ENCODE results near the gene OR4C13.
"Not testable (repeated sequence)": the region's sequence is repeated elsewhere in the genome, so short reads cannot be mapped to it uniquely, and the experiment has no call there.

OR4C13 gene

DNA sequence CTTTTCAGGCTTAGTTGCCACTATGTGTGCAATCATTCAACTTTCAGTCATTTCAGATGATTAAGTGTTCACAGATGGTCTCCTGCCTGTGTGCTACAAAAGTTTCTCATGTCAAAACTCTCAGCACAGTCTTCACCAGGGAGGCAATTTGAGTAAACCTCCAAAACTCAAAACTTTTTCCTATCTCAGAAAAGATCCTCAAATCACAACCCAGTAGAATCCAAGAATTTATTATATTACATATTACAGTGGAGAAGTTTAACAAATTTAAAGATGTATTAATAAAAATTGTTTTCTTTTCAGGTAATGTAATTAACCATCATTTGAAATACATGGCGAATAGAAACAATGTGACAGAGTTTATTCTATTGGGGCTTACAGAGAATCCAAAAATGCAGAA, at the start of gene OR4C13:
OR4C13 (plus strand) TSS at position 301 of the 400 bp plus-strand sequence; CDS start at position 333, 32 bp downstream.
- no peak for DNase-seq

DNA sequence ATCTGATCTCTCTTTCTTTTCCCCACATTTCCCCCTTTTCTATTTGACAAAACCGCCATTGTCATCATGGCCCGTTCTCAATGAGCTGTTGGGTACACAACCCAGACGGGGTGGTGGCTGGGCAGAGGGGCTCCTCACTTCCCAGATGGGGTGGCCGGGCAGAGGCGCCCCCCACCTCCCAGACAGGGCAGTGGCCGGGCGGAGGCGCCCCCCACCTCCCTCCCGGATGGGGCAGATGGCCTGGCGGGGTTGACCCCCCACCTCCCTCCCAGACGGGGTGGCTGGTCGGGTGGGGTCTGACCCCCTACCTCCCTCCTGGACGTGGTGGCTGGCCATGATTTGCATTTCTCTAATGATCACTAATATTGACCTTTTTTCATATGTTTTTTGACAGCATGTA, 40.7 kb upstream of the OR4C13 start:
- DNase-seq = not testable (repeated sequence)

DNA sequence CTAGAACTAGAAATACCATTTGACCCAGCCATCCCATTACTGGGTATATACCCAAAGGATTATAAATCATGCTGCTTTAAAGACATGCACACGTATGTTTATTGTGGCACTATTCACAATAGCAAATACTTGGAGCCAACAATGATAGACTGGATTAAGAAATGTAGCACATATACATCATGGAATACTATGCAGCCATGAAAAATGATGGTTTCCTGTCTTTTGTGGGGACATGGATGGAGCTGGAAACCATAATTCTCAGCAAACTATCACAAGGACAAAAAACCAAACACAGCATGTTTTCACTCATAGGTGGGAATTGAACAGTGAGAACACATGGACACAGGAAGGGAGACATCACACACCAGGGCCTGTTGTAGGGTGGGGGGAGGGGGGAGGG, 3.5 kb upstream of the OR4C13 start:
- not testable (repeated sequence) for DNase-seq

DNA sequence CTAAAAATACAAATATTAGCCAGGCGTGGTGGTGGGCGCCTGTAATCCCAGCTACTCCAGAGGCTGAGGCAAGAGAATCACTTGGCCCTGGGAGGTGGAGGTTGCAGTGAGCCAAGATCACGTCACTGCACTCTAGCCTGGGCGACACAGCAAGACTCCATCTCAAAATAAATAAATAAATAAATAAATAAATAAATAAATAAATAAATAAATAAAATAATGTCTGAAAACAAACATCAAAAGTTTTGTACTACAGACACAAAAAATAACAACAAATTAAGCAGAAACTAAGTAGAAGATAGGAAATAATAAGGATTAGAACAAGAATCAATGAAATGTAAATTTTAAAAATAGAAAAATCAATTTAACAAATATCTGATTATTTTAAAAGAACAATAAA, 21.2 kb downstream of the OR4C13 start:
- not testable (repeated sequence) for DNase-seq

DNA sequence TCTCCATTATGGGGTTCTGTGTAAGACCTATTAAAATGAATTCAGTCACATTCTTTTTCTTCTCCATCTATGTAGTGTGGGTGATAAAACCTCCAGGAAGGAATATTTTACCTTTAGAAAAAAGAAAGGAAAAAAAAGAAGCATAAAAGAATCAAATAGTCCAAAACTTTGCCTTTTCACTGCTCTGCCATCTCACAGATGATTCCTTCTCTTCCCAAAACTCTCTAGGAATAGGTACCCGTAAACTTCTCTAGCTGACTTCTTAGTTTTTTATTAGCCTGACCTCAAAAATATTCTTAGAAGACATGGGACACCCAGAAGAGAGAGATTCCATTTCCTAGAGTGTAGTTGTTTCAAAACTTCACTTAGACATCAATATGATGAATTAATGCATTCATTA, 30.2 kb downstream of the OR4C13 start, which contains the start of gene OR4C12:
OR4C12 (minus strand) TSS at position 101 of the 400 bp plus-strand sequence; CDS start at position 67, 34 bp downstream.
- not testable (repeated sequence) for DNase-seq

DNA sequence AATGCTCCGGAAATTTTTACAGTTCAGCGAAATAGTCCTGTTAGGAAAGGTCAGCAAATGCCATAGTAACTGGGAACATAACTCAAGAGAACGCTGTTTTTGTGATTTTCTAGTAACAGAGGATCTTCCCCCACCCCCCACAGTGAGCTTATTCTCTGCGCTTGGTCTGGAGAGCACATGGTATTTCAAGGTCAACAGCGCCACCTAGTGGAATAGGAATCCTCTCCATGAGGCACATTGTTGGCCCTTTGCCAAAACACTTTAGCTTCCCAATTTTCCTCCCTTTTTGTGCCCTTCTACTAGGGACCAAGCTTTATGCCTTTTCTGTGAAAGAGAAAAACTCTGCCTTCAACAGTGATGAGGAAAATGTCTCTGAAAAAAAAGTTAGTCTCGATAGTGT, 43.4 kb downstream of the OR4C13 start:
- peak; percentile 87 for DNase-seq
